ENCODE data around the gene SPIRE2. TPM values are rescaled to one million over a fixed set of nuclear protein-coding genes. Genes with fewer than 3 reads are reported as not detected.
A peak's percentile ranks its signal among the peaks of the same experiment; 100 is the strongest.

SPIRE2 gene
- total and polyA plus RNA-seq, 2 of the 13 experiments (the other 11 are each of a cell fraction or from before 2014, with no cell fraction given): 13.3 to 37.5 TPM

DNA sequence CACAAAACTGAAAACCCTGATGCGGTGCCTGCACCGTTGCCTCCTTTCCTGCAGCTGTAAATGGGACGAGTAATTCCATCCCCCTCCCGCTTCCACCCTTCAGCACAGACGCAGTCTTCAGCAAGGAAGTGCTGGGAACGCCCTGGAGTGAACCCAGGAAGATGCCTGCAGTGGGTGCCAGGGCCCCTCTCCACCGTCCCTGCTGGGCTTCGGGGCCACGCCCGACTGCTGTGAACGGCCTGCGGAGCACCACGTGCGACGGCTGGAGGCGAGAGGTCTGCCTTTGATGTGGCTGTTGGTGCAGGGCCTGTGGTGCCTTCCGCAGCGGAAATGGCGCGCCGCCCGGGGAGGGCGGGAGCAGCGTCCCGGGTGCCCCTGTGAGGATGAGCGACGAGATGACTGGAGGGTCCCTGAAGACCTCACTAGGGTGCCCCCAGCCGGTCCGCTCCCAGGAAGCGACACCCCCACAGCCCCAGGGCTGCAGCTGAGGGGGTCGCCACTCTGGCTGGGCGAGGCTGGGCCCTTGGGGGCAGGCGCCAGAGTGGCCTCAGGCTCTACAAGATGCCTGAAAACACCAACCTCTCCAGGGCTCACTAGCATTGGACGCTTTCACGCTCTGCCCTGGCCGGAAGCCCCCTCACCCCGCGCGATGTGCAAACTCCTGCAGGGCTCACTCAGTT lies 89.6 kb downstream of the SPIRE2 start (continued):
- TF ChIP-seq, protein P1, sequence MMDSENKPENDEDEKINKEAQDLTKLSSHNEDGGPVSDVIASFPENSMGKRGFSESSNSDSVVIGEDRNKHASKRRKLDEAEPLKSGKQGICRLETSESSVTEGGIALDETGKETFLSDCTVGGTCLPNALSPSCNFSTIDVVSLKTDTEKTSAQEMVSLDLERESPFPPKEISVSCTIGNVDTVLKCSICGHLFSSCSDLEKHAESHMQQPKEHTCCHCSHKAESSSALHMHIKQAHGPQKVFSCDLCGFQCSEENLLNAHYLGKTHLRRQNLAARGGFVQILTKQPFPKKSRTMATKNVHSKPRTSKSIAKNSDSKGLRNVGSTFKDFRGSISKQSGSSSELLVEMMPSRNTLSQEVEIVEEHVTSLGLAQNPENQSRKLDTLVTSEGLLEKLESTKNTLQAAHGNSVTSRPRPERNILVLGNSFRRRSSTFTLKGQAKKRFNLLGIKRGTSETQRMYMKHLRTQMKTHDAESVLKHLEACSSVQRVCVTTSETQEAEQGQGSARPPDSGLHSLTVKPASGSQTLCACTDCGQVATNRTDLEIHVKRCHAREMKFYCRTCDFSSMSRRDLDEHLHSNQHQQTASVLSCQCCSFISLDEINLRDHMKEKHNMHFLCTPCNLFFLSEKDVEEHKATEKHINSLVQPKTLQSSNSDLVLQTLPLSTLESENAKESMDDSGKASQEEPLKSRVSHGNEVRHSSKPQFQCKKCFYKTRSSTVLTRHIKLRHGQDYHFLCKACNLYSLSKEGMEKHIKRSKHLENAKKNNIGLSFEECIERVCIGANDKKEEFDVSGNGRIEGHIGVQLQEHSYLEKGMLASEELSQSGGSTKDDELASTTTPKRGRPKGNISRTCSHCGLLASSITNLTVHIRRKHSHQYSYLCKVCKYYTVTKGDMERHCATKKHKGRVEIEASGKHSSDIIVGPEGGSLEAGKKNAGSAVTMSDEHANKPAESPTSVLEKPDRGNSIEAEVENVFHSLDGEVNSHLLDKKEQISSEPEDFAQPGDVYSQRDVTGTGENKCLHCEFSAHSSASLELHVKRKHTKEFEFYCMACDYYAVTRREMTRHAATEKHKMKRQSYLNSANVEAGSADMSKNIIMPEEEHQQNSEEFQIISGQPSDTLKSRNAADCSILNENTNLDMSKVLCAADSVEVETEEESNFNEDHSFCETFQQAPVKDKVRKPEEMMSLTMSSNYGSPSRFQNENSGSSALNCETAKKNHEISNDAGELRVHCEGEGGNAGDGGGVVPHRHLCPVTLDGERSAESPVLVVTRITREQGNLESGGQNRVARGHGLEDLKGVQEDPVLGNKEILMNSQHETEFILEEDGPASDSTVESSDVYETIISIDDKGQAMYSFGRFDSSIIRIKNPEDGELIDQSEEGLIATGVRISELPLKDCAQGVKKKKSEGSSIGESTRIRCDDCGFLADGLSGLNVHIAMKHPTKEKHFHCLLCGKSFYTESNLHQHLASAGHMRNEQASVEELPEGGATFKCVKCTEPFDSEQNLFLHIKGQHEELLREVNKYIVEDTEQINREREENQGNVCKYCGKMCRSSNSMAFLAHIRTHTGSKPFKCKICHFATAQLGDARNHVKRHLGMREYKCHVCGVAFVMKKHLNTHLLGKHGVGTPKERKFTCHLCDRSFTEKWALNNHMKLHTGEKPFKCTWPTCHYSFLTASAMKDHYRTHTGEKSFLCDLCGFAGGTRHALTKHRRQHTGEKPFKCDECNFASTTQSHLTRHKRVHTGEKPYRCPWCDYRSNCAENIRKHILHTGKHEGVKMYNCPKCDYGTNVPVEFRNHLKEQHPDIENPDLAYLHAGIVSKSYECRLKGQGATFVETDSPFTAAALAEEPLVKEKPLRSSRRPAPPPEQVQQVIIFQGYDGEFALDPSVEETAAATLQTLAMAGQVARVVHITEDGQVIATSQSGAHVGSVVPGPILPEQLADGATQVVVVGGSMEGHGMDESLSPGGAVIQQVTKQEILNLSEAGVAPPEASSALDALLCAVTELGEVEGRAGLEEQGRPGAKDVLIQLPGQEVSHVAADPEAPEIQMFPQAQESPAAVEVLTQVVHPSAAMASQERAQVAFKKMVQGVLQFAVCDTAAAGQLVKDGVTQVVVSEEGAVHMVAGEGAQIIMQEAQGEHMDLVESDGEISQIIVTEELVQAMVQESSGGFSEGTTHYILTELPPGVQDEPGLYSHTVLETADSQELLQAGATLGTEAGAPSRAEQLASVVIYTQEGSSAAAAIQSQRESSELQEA (CRISPR knock-in tag; IDR thresholded peaks at IDR 0.05; ENCODE audit: not compliant biosample characterization): peak; percentile 47
- TF ChIP-seq KDM4B (CRISPR knock-in tag; IDR thresholded peaks at IDR 0.05): peak; percentile 98
- peak; percentile 82 for TF ChIP-seq MED8 (CRISPR knock-in tag; IDR thresholded peaks at IDR 0.05; ENCODE audit: insufficient replicate concordance)
- TF ChIP-seq PRPF4 (IDR thresholded peaks at IDR 0.05; ENCODE audit: low read depth, low read length, poor library complexity, severe bottlenecking): peak; percentile 69
- TF ChIP-seq ZBTB7A (CRISPR knock-in tag; IDR thresholded peaks at IDR 0.05): peak; percentile 93
- TF ChIP-seq PAXIP1 (CRISPR knock-in tag; conservative IDR thresholded peaks at IDR 0.05): peak; percentile 88
- TF ChIP-seq, protein P2, sequence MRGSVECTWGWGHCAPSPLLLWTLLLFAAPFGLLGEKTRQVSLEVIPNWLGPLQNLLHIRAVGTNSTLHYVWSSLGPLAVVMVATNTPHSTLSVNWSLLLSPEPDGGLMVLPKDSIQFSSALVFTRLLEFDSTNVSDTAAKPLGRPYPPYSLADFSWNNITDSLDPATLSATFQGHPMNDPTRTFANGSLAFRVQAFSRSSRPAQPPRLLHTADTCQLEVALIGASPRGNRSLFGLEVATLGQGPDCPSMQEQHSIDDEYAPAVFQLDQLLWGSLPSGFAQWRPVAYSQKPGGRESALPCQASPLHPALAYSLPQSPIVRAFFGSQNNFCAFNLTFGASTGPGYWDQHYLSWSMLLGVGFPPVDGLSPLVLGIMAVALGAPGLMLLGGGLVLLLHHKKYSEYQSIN (CRISPR knock-in tag; IDR thresholded peaks at IDR 0.05; ENCODE audit: borderline replicate concordance): no peak
- peak; percentile 93 for TF ChIP-seq RBFOX2 (IDR thresholded peaks at IDR 0.05; ENCODE audit: low read depth, low read length)
- TF ChIP-seq SALL1 (CRISPR knock-in tag; IDR thresholded peaks at IDR 0.05): peak; percentile 99
- TF ChIP-seq PHF8 (CRISPR knock-in tag; IDR thresholded peaks at IDR 0.05): peak; percentile 89
- peak; percentile 47; the same call in 1 of the 2 replicates for TF ChIP-seq ZNF326 (CRISPR knock-in tag; IDR thresholded peaks at IDR 0.05; ENCODE audit: borderline replicate concordance)
- TF ChIP-seq ZNF17 (CRISPR knock-in tag; IDR thresholded peaks at IDR 0.05): peak; percentile 69; the same call in 1 of the 2 replicates
- peak; percentile 94 for TF ChIP-seq STAT5B (CRISPR knock-in tag; IDR thresholded peaks at IDR 0.05)
- TF ChIP-seq HNRNPL (IDR thresholded peaks at IDR 0.05; ENCODE audit: low read depth, low read length): peak; percentile 95
- peak; percentile 92; the same call in 1 of the 2 replicates for TF ChIP-seq ZNF160 (CRISPR knock-in tag; IDR thresholded peaks at IDR 0.05)
- TF ChIP-seq ZZZ3 (CRISPR knock-in tag; IDR thresholded peaks at IDR 0.05; ENCODE audit: borderline replicate concordance): peak; percentile 92

Measured in HepG2 (cell line).